HG02970 (cell line): ENCODE measurements around the gene NQO1.
"Not testable (repeated sequence)": the region's sequence is repeated elsewhere in the genome, so short reads cannot be mapped to it uniquely, and the experiment has no call there.

ENCODE experiments used
- ATAC-seq: cut with Tn5 transposase; IDR thresholded peaks from one replicate; pipeline ENCODE4 v1.9.1; 2021; ENCODE audit warnings: mild to moderate bottlenecking, moderate library complexity, moderate number of reproducible peaks; ENCODE audit not compliant: unreplicated experiment, low FRiP score

NQO1 gene

GRCh38 chr16:69726313-69727060, at the start of gene NQO1:
NQO1 (minus strand) TSS chr16:69726560; CDS start chr16:69726439, 121 bp downstream.
- ATAC-seq = peak; percentile 86

DNA sequence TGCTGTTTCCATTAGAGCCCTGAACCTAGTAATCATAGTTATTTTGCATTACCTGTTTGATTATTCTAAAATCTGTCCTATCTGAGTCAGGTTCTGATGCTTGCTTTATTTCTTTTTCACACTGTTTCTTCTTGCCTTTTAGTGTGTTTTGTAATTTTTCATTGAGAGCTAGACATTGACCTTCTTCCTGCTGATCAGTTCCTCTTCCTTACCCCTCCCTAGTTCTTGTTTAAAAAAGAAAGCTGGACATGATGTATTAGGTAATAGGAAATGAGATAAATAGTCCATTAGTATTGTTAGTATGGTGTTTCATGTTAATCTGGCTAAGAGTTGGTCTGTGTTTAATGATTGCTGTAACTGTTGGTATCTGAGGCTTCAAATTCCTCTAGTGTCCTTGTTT, 49.2 kb upstream of the NQO1 start:
- no peak for ATAC-seq

DNA sequence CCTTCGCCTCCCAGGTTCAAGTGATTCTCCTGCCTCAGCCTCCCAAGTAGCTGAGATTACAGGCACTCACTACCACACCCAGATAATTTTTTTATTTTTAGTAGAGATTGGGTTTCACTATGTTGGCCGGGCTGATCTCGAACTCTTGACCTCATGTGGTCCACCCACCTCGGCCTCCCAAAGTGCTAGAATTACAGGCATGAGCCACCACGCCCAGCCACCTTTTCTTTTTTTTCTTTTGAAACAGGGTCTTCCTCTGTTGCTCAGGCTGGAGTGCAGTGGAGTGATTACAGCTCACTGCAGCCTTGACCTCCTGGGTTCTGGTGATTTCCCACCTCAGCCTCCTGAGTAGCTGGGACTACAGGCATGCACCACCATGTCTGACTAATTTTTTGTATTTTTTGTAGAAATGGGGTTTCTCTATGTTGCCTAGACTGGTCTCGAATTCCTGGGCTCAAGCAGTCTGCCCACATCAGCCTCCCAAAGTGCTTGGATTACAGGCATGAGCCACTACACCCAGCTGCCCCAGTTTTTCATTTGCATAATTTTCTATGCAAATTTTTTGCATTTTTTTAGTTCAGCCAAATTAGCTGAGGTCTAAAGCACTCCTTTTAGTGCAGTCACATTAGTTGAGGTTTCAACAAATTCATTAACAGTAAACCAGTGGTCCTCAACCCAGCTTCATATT, 47.0 kb upstream of the NQO1 start:
- ATAC-seq = peak; percentile 50

GRCh38 chr16:69771651-69771967, 45.2 kb upstream of the NQO1 start:
- ATAC-seq = no peak

GRCh38 chr16:69769404-69769803, 43.0 kb upstream of the NQO1 start:
- ATAC-seq = no peak

DNA sequence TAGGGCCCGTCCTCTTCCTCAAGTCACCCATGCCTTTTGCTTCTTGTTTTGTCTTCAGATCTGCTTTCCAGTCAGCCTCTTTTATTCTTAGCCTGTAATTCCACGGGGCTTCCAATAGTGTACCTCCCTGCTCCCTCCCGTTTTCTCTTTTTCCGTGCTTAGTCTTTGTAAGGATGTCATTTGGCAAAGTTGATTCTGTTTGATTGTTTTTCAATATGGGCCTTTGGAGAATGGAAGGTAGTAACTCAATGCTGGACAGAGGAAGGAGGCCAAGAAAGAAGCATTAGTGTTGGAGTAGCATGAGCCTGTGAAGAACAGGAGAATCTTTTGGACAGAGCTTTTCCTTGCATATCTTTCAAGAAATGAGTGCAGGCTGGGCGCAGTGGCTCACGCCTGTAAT, 42.3 kb upstream of the NQO1 start:
- ATAC-seq = no peak

GRCh38 chr16:69767459-69768229, 41.3 kb upstream of the NQO1 start:
- ATAC-seq = no peak

DNA sequence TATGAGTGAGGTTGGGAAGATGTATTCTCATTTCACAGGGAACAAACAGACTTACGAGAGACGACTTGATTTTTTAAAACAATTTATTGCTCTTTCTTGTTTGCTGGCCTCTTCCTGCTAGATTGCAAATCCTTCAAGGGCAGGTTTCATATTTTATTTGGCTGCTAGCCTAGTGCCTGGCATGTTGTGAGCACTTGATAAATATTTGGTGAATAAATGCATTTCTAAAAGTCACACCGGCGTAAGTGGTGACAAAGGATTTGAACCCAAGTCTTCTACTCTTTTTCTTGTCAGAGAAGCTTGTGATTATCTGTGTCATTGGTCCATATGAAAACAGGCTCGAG, 37.2 kb upstream of the NQO1 start:
- ATAC-seq = no peak

DNA sequence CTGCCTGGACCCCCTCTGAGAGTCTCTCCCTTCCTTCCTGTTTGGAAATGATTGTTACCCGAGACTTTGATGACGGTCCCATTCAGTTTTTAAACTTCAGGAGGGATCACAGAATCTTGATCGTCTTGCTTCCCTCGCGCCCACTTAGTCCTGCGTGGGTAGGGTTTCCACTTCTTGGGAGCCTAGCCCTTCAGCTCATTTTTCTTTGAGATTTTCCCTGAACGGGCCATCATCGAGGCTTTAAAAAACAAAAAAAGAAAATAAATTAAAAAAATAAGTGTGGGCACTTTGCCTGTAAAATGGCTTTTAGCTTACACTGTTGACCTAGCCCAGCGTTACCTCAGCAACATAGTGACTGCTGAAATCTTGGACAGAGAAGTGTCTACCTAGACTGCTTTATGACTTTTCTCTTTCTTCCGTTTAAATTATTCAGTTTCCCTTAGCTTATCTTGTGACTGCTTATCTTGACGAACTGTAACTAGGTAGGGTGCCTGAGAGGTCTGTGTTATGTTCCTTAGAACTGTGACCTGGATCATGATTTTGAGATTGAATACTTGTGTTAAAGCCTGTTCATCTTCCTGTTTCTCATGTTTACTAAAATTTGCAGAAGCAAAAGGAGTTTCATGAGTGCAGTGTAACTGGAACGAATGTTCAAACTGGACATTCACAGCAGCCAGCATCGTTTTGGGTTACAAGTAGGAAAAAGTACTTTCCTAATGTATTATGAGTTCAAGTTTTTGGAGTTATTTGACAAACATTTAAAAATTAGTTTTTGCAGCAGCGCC, 36.6 kb upstream of the NQO1 start:
- ATAC-seq = no peak

- peak; percentile 83 for ATAC-seq
These were observed 35.8 kb upstream of the NQO1 start, which contains the start of gene WWP2 for GRCh38 chr16:69761983-69762813. WWP2 (plus strand) TSS chr16:69762332; CDS start chr16:69787011, 24,679 bp downstream.

DNA sequence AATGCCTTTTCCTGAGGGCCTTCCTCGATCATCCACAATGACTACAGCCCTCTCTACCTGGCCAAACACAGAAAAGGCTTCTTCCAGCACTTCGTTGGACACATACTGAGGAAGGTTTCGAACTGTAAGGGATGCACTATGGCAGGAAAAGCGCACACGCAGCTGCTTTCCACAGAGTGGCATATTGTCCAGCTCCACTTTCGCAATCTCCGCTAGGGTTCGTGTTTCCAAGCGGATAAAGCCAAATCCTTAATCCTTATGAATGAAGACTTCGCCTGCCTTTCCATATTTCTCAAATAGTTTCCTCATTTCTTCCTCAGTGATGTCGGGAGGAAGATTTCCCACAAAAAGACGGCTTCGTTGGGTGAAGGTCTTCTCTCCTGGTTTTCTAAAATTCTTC, 31.0 kb upstream of the NQO1 start:
- not testable (repeated sequence) for ATAC-seq

DNA sequence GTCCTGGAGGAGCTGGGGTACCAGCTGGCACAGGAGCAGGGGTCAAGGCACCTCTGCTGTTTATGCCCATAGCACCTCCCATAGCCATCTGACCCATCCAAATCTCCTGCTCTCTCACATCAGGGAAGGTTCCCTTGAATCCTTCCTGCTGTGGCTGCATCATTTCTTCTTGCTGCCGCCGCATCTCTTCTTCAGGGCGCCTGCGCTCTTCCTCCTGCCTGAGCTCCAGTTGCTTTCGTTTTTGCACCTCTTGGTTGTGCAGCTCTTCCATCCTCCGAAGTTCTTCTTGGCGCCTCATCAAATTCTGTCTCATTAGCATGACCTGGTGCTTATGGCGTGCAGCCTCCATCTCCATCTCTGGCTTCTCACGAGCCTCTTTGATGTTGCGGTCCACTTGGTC, 30.3 kb upstream of the NQO1 start:
- ATAC-seq = no peak

DNA sequence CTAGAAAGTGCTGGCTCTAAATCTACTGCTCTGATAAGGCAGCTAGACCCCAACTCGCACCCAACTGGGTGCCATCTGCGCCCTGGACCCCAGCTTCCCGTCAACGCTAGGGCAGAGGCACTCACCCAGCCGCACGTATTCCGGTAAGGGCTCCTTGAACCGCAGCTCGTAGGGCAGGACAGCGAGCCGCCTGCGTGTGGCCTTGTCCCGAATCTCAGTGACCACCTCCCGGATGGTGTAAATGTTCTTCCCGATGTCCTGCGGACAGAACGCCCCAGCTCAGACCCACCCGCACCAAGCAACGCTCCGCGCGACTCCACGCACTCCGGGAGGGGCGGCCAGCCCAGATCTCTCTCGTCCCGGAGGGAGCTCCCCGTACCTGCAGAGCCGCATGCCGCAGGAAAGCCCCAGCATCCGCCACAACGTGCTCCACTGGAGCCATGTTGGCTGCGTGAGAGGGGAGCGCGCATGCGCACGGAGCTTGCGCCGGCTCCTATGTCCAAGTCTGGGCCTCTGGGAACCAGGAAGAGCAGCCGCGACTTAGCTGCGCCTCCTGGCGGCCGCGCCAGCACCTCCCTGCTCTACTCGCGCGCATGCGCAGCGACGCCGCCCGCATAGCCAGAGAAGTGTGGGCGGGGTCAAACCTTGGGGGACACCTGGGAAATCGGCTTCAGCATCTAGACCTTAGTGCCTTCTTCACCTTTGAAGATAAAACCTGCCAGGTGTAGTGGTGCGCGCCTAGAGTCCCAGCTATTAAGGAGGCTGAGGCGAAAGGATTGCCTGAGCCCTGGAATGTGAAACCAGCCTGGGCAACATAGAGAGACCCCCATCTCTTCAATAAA, 28.3 kb upstream of the NQO1 start, which contains the start of gene NOB1:
TSS of gene NOB1 (minus strand) at position 458 of the 842 bp plus-strand sequence. CDS start at position 442, 16 bp downstream.
- ATAC-seq = peak; percentile 97

- no peak for ATAC-seq
These were observed 27.7 kb upstream of the NQO1 start for GRCh38 chr16:69754143-69754468.

GRCh38 chr16:69748694-69749345, 22.5 kb upstream of the NQO1 start:
- no peak for ATAC-seq

DNA sequence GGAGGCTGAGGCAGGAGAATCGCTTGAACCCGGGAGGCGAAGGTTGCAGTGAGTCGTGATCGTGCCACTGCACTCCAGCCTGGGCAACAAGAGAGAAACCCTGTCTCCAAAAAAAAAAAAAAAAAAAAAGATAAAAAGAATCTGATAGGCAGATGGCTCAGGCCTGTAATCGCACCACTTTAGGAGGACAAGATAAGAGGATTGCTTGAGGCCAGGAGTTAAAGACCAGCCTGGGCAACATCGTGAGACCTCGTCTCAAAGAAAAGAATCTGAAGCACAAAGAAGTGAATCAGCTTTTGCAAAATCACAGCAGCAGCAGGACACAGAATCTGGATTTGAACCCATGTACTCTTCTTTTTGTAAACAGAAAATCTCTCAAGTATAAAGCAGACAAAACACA, 20.8 kb upstream of the NQO1 start:
- ATAC-seq = no peak

- ATAC-seq = no peak
These were observed 19.6 kb upstream of the NQO1 start for GRCh38 chr16:69745959-69746358.

DNA sequence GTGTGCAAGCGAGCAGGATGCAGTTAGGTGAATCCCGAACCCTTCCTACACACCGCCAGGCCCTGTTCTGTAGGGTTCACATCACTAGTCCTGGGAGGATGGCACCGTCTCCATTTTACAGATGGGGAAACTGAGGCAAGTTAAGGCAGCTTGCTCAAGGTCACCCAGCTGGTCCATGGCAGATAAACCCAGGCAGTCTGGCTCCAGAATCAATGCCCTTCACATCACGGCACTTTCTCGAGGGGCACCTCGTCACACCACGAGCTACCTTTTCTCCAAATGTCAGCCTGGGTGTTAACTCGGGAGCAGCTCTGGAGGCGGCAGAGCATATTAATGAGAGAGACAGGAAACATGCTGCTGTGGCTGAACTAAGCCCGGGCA, 18.9 kb upstream of the NQO1 start:
- ATAC-seq = no peak
